Hepatocyte (in vitro differentiated cells): ENCODE measurements around the gene FIZ1.

Source experiments
- CTCF ChIP-seq: fragments of 200-600 bp; sonication (generic); IDR thresholded peaks from 2 replicates; pipeline ENCODE4 v1.5.1; 2016; ENCODE audit warnings: antibody characterized with exemption, mild to moderate bottlenecking; ENCODE audit not compliant: poor library complexity
- EZH2 ChIP-seq: fragments of 200-600 bp; sonication (generic); IDR thresholded peaks from 2 replicates; pipeline ENCODE4 v1.6.1; 2016; ENCODE audit warnings: antibody characterized with exemption, mild to moderate bottlenecking, borderline replicate concordance

- TF ChIP-seq CTCF (no peak), EZH2 (no peak)
Observed at GRCh38 chr19:55621673-55622231, 22.4 kb upstream of the FIZ1 start.
